OCI-LY3 (cell line): ENCODE measurements around the gene TRAF3IP3.

Experiments used
- CTCF ChIP-seq: fragments of 200-600, 300-600 bp; sonication (generic); IDR thresholded peaks from 2 replicates; pipeline ENCODE4 v1.5.1; 2014; ENCODE audit warnings: antibody characterized with exemption, low read length, low read depth
- EZH2phosphoT487 ChIP-seq: fragments of 200-600 bp; shearing (Covaris generic); IDR thresholded peaks from 2 replicates; pipeline ENCODE4 v1.6.1; 2018; ENCODE audit warnings: antibody characterized with exemption, mixed run types, low read depth

- TF ChIP-seq CTCF (no peak), EZH2phosphoT487 (no peak)
Measured at GRCh38 chr1:209727785-209728184, 28.1 kb upstream of the TRAF3IP3 start.
